ENCODE data around the gene PNMA6E.
"Not testable (repeated sequence)": the region's sequence is repeated elsewhere in the genome, so short reads cannot be mapped to it uniquely, and the experiment has no call there.

Gene PNMA6E

GRCh38 chrX:153408871-153409351 lies 7.8 kb upstream of the PNMA6E start:
- no peak for DNase-seq (ENCODE audit: low read depth in 2 of 2)

GRCh38 chrX:153408221-153408721 lies 7.1 kb upstream of the PNMA6E start:
- DNase-seq (ENCODE audit: low read depth in 2 of 2), result no peak

- DNase-seq (ENCODE audit: low read depth in 2 of 2), result no peak
Measured at GRCh38 chrX:153407736-153408135, 6.6 kb upstream of the PNMA6E start.

GRCh38 chrX:153406903-153407302 lies 5.8 kb upstream of the PNMA6E start:
- no peak for DNase-seq (ENCODE audit: low read depth in 2 of 2)

- no peak for DNase-seq (ENCODE audit: low read depth in 2 of 2)
Measured at GRCh38 chrX:153406011-153406410, 4.9 kb upstream of the PNMA6E start.

- DNase-seq (ENCODE audit: low read depth in 2 of 2), result no peak
Measured at GRCh38 chrX:153405426-153405825, 4.3 kb upstream of the PNMA6E start.

- DNase-seq (ENCODE audit: low read depth in 2 of 2), result not testable (repeated sequence)
Measured at GRCh38 chrX:153404333-153404732, 3.2 kb upstream of the PNMA6E start.

GRCh38 chrX:153400146-153401132 lies 711 bp downstream of the PNMA6E start:
- peak; percentile 34 to 43 for DNase-seq (ENCODE audit: low read depth in 2 of 2)

GRCh38 chrX:153398275-153398960 lies 2.7 kb downstream of the PNMA6E start:
- DNase-seq (ENCODE audit: low read depth in 2 of 2), result no peak

- no peak for DNase-seq (ENCODE audit: low read depth in 2 of 2)
Measured at GRCh38 chrX:153397256-153397960, 3.7 kb downstream of the PNMA6E start.

- DNase-seq (ENCODE audit: low read depth in 2 of 2), result no peak
Measured at GRCh38 chrX:153396320-153397195, 4.6 kb downstream of the PNMA6E start.

- DNase-seq (ENCODE audit: low read depth in 2 of 2), result no peak
Measured at GRCh38 chrX:153395613-153396319, 5.4 kb downstream of the PNMA6E start.

- no peak for DNase-seq (ENCODE audit: low read depth in 2 of 2)
Measured at GRCh38 chrX:153394612-153395011, 6.5 kb downstream of the PNMA6E start.

- no peak for DNase-seq (ENCODE audit: low read depth in 2 of 2)
Measured at GRCh38 chrX:153392642-153393321, 8.4 kb downstream of the PNMA6E start.

- DNase-seq (ENCODE audit: low read depth in 2 of 2), result not testable (repeated sequence)
Measured at GRCh38 chrX:153389460-153389768, 11.7 kb downstream of the PNMA6E start.

GRCh38 chrX:153388722-153389459 lies 12.3 kb downstream of the PNMA6E start:
- no peak for DNase-seq (ENCODE audit: low read depth in 2 of 2)

GRCh38 chrX:153387987-153388721 lies 13.0 kb downstream of the PNMA6E start:
- no peak for DNase-seq (ENCODE audit: low read depth in 2 of 2)

- DNase-seq (ENCODE audit: low read depth in 2 of 2), result no peak
Measured at GRCh38 chrX:153387345-153387744, 13.8 kb downstream of the PNMA6E start.
